HG02884 (cell line): ENCODE data around the gene CTU1.
"Not testable (repeated sequence)": the region's sequence is repeated elsewhere in the genome, so short reads cannot be mapped to it uniquely, and the experiment has no call there.

Experiments
- ATAC-seq: cut with Tn5 transposase; IDR thresholded peaks from one replicate; pipeline ENCODE4 v1.9.1; 2021; ENCODE audit warnings: mild to moderate bottlenecking, moderate library complexity; ENCODE audit not compliant: unreplicated experiment

The CTU1 gene

GRCh38 chr19:51108066-51108804, at the start of gene CTU1:
Gene CTU1 (minus strand): TSS chr19:51108409. CDS start chr19:51104569, 3,840 bp downstream.
- ATAC-seq = peak; percentile 95

GRCh38 chr19:51157265-51157664, 49.1 kb upstream of the CTU1 start:
- no peak for ATAC-seq

- no peak for ATAC-seq
These were observed 48.5 kb upstream of the CTU1 start for GRCh38 chr19:51156710-51157109.

GRCh38 chr19:51150627-51151026, 42.4 kb upstream of the CTU1 start:
- no peak for ATAC-seq

- ATAC-seq = no peak
These were observed 40.4 kb upstream of the CTU1 start for GRCh38 chr19:51148580-51148979.

GRCh38 chr19:51147663-51148062, 39.5 kb upstream of the CTU1 start:
- ATAC-seq = no peak

GRCh38 chr19:51146751-51147150, 38.5 kb upstream of the CTU1 start:
- ATAC-seq = no peak

- no peak for ATAC-seq
These were observed 37.8 kb upstream of the CTU1 start for GRCh38 chr19:51145916-51146493.

- no peak for ATAC-seq
These were observed 36.4 kb upstream of the CTU1 start for GRCh38 chr19:51144482-51145045.

GRCh38 chr19:51143486-51143885, 35.3 kb upstream of the CTU1 start:
- ATAC-seq = no peak

- ATAC-seq = not testable (repeated sequence)
These were observed 34.7 kb upstream of the CTU1 start for GRCh38 chr19:51142809-51143475.

- ATAC-seq = no peak
These were observed 33.9 kb upstream of the CTU1 start, which contains the start of gene SIGLEC7 for GRCh38 chr19:51142119-51142518. Gene SIGLEC7 (plus strand): TSS chr19:51142301. CDS start chr19:51142370, 69 bp downstream.

GRCh38 chr19:51141181-51141580, 33.0 kb upstream of the CTU1 start:
- ATAC-seq = no peak

- no peak for ATAC-seq
These were observed 32.2 kb upstream of the CTU1 start for GRCh38 chr19:51140441-51140840.

- no peak for ATAC-seq
These were observed 31.2 kb upstream of the CTU1 start for GRCh38 chr19:51139299-51140014.

- ATAC-seq = no peak
These were observed 30.4 kb upstream of the CTU1 start for GRCh38 chr19:51138549-51138979.

GRCh38 chr19:51137792-51138425, 29.7 kb upstream of the CTU1 start:
- no peak for ATAC-seq

GRCh38 chr19:51136851-51137551, 28.8 kb upstream of the CTU1 start:
- ATAC-seq = no peak

- no peak for ATAC-seq
These were observed 28.0 kb upstream of the CTU1 start for GRCh38 chr19:51135986-51136762.
